Measurements from ENCODE around the gene ZBTB20.

GRCh38 chr3:114867359-114867758 is 279.7 kb downstream of the ZBTB20 start:
- TF ChIP-seq, protein P1, sequence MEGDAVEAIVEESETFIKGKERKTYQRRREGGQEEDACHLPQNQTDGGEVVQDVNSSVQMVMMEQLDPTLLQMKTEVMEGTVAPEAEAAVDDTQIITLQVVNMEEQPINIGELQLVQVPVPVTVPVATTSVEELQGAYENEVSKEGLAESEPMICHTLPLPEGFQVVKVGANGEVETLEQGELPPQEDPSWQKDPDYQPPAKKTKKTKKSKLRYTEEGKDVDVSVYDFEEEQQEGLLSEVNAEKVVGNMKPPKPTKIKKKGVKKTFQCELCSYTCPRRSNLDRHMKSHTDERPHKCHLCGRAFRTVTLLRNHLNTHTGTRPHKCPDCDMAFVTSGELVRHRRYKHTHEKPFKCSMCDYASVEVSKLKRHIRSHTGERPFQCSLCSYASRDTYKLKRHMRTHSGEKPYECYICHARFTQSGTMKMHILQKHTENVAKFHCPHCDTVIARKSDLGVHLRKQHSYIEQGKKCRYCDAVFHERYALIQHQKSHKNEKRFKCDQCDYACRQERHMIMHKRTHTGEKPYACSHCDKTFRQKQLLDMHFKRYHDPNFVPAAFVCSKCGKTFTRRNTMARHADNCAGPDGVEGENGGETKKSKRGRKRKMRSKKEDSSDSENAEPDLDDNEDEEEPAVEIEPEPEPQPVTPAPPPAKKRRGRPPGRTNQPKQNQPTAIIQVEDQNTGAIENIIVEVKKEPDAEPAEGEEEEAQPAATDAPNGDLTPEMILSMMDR (IDR thresholded peaks at IDR 0.05; ENCODE audit: insufficient read depth, low read length, poor library complexity, severe bottlenecking) = no peak
- no peak for TF ChIP-seq EZH2phosphoT487 (conservative IDR thresholded peaks at IDR 0.05; ENCODE audit: low read length)

Measured in SU-DHL-6 (cell line).